HepG2 (cell line): ENCODE data around the gene HACD1. TPM values are rescaled to one million over a fixed set of nuclear protein-coding genes. Genes with fewer than 3 reads are reported as not detected.
A peak's percentile ranks its signal among the peaks of the same experiment; 100 is the strongest.
"Not testable (repeated sequence)": the region's sequence is repeated elsewhere in the genome, so short reads cannot be mapped to it uniquely, and the experiment has no call there.

Source experiments
- ATAC-seq: fragments of 200-7000 bp; cut with Tn5 transposase; 3 replicates; pipeline ENCODE4 v1.9.1; 2020; ENCODE audit warnings: mild to moderate bottlenecking, moderate library complexity
- BruUV-seq: library from RNA; stranded (reverse); fragments of 400-500 nt; replicated peaks from 2 replicates; lab custom pipeline; 2021; lab: Mats Ljungman, UMichigan
- CTCF ChIA-PET: fragments of 300-600 bp; formaldehyde crosslinking; extraction: SDS; loops from one replicate; lab custom pipeline; 2021; ENCODE audit warnings: low total read pairs, inconsistent platforms, low intra/inter-chr PET ratio; lab: Yijun Ruan, JAX
- POLR2A ChIA-PET: fragments of 350-600 bp; sonication (Branson Sonifier 250); formaldehyde crosslinking; loops from one replicate; lab custom pipeline; 2020; ENCODE audit warnings: antibody characterized with exemption, inconsistent platforms; lab: Yijun Ruan, JAX
- DNase-seq: peaks from one replicate; pipeline ENCODE4 v3.0.0-alpha.2; 2015; ENCODE audit warnings: low spot score
- FAIRE-seq: peaks from 3 replicates; lab custom pipeline; 2011; peaks lifted over from hg19 to GRCh38; lab: Jason Lieb, UNC
- H2AFZ ChIP-seq: one replicate; pipeline ENCODE4 v1.6.1; 2011; ENCODE audit warnings: low read length, inconsistent platforms
- H3K27ac ChIP-seq: fragments of 300-600 bp; 3 replicates; pipeline ENCODE4 v1.8.0; 2011; ENCODE audit warnings: mixed run types, mild to moderate bottlenecking, mixed read lengths, low read length, inconsistent platforms; ENCODE audit not compliant: insufficient read depth; ENCODE audit errors: extremely low read length
- H3K27me3 ChIP-seq, 2 experiments: fragments of 200-600 bp in 1 of 2; 2 replicates in 1 of 2; 3 replicates in 1 of 2; pipeline versions ENCODE4 v1.6.0 to v1.8.0; 2011; ENCODE audit warnings: low read length in 2 of 2, mild to moderate bottlenecking in 2 of 2, moderate library complexity in 2 of 2, inconsistent platforms in 1 of 2; ENCODE audit not compliant: insufficient read depth in 2 of 2, control insufficient read depth in 1 of 2
- H3K36me3 ChIP-seq, 2 experiments: fragments of 200-600 bp in 1 of 2; replicated peaks in 1 of 2; 2 replicates in 1 of 2; 3 replicates in 1 of 2; pipeline versions ENCODE4 v1.5.1 to v1.8.0; 2011; ENCODE audit warnings: low read length in 2 of 2, inconsistent platforms in 1 of 2; ENCODE audit not compliant: insufficient read depth in 2 of 2, control insufficient read depth in 1 of 2
- H3K4me1 ChIP-seq: 2 replicates; pipeline ENCODE4 v1.5.1; 2012; ENCODE audit warnings: low read length, inconsistent platforms; ENCODE audit not compliant: insufficient read depth
- H3K4me2 ChIP-seq: 2 replicates; pipeline ENCODE4 v1.6.0; 2011; ENCODE audit warnings: low read depth, low read length, inconsistent platforms
- H3K4me3 ChIP-seq, 3 experiments: fragments of 200-600 bp in 1 of 3; sonication (generic), shearing (Covaris generic) in 1 of 3; replicated peaks in 1 of 3; 2 replicates each; pipeline ENCODE4 v1.5.1; 2011 to 2016; ENCODE audit warnings: low read length in 3 of 3, inconsistent platforms in 2 of 3, low read depth in 2 of 3, mild to moderate bottlenecking in 2 of 3, control low read depth in 1 of 3, mixed read lengths in 1 of 3; ENCODE audit not compliant: insufficient read depth in 1 of 3
- H3K79me2 ChIP-seq: one replicate; pipeline ENCODE4 v1.6.1; 2011; ENCODE audit warnings: low read length, inconsistent platforms; ENCODE audit not compliant: insufficient read depth
- H3K9ac ChIP-seq: 2 replicates; pipeline ENCODE4 v1.6.0; 2011; ENCODE audit warnings: mild to moderate bottlenecking, low read depth, low read length, inconsistent platforms; ENCODE audit not compliant: insufficient read depth
- H3K9me3 ChIP-seq: 2 replicates; pipeline ENCODE4 v1.5.1; 2012; ENCODE audit warnings: mild to moderate bottlenecking, low read length
- H4K20me1 ChIP-seq: 2 replicates; pipeline ENCODE4 v1.6.0; 2011; ENCODE audit warnings: inconsistent platforms, mild to moderate bottlenecking, low read length, moderate library complexity; ENCODE audit not compliant: insufficient read depth
- CEBPG ChIP-seq: IDR thresholded peaks from 2 replicates; pipeline ENCODE4 v1.6.1; 2016
- FOXP1 ChIP-seq, 2 experiments: fragments of 450-650 bp in 1 of 2; IDR thresholded peaks; 2 replicates each; pipeline ENCODE4 v1.6.1; 2017 to 2018; ENCODE audit warnings: antibody characterized with exemption in 1 of 2
- PHF21A ChIP-seq: sonication (generic); formaldehyde crosslinking; IDR thresholded peaks from 2 replicates; pipeline ENCODE4 v1.5.0; 2020; ENCODE audit warnings: mild to moderate bottlenecking, missing genetic modification reagents
- ZNF607 ChIP-seq: sonication (generic); formaldehyde crosslinking; IDR thresholded peaks from 2 replicates; pipeline ENCODE4 v1.5.1; 2020; ENCODE audit warnings: missing genetic modification reagents, mild to moderate bottlenecking, borderline replicate concordance
- ZNF678 ChIP-seq: sonication (generic); formaldehyde crosslinking; IDR thresholded peaks from 2 replicates; pipeline ENCODE4 v1.4.0; 2020; ENCODE audit warnings: mild to moderate bottlenecking, missing genetic modification reagents
- WGBS: methylation state at CpG from one replicate; pipeline ENCODE4 v1.1.6; 2017; ENCODE audit warnings: low lambda C conversion rate; 5-methylcytosine and 5-hydroxymethylcytosine counted together
- in situ Hi-C: cut with HindIII; loops from 2 replicates; pipeline ENCODE4 v1.10.0; 2017; ENCODE audit warnings: low pct_unique_long_range_greater_than_20kb; ENCODE audit not compliant: extremely low pct_ligation_motif_present
- intact Hi-C: fragments of 100-400 bp; cut with micrococcal nuclease; formaldehyde crosslinking; loops from one replicate; pipeline ENCODE4 v1.10.0; 2022; ENCODE audit not compliant: unreplicated experiment
- polyA plus RNA-seq, 8 experiments: library from polyadenylated mRNA; depleted of rRNA in 3 of 8; stranded (reverse) in 7 of 8; unstranded in 1 of 8; fragments of >200 nt; fragmentation: Illumina TruSeq in 4 of 8; extraction: Trizol in 4 of 8; gene quantifications; 2 replicates each; pipeline versions ENCODE4 v1.2.1 to v1.2.3, GENCODE V29; 2011 to 2016; ENCODE audit warnings: low read depth in 4 of 8, missing spikeins in 1 of 8, mixed read lengths in 1 of 8; ENCODE audit not compliant: insufficient read depth in 1 of 8
- total RNA-seq, 5 experiments: library from RNA; depleted of rRNA; stranded (reverse); fragments of >200 nt; fragmentation: Illumina TruSeq; extraction: Trizol; gene quantifications; 2 replicates each; pipeline ENCODE4 v1.2.3, GENCODE V29; 2016; ENCODE audit warnings: low read depth in 1 of 5
- TF ChIP-seq, protein P1 (sequence below): fragments of 450-650 bp; IDR thresholded peaks from 2 replicates; pipeline ENCODE4 v1.6.1; 2016
- TF ChIP-seq, protein P2 (sequence below): IDR thresholded peaks from 2 replicates; pipeline ENCODE4 v1.6.1; 2016; ENCODE audit warnings: missing genetic modification reagents, missing compliant biosample characterization
- TF ChIP-seq, protein P3 (sequence below): sonication (generic); formaldehyde crosslinking; IDR thresholded peaks from 2 replicates; pipeline ENCODE4 v1.4.0; 2020; ENCODE audit warnings: missing genetic modification reagents
- TF ChIP-seq, protein P4 (sequence below): sonication (generic); formaldehyde crosslinking; IDR thresholded peaks from 2 replicates; pipeline ENCODE4 v1.8.0; 2022; ENCODE audit warnings: mild to moderate bottlenecking, missing genetic modification reagents

Gene HACD1
- total and polyA plus RNA-seq, 2 of the 13 experiments (the other 11 are each of a cell fraction or from before 2014, with no cell fraction given) = 43.4 to 47.6 TPM

DNA sequence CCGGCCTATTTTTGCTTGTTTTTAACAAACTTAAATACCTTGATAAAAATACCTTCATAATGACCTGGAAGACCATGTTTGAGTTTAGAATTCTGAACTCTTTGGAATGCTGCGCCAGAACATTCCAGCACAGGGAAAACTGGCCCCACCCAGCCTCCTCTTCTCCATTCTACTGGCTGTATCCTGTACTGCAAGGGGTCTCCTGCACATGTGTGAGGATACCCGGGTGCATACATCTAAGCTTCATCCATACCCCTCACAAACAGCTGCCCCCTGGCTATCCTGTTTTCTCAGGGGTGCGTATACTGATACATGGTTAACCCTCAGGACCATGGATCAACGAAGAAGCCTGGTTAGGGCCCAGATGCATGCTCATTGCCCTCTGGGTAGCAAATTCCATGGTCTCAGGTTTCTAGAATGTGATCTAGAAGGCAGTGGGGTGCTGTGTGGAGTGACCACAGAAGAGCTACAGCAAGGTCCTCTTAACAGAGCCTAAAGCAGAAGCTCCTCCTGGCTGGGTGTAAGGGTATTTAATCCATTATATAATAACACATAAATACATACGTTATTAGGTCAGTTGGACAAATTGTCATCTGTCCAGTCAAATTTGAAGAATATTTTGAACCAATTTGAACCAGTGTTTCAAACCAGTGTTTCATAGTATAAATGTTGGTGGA, 26.1 kb downstream of the HACD1 start:
- peaks cover 0 to 1% of the 10 kb centered on the region in 2 experiments; a peak in 2 of 5 replicates for H3K36me3 ChIP-seq
- no peak overlapping the region for H2AFZ ChIP-seq
- intact Hi-C loops (no loop called here), in situ Hi-C loops (no loop called here)
- no peaks in the 10 kb centered on the region for H3K4me1 ChIP-seq
- H3K9me3 ChIP-seq = no peaks in the 10 kb centered on the region; the same call in 1 of the 2 replicates
- POLR2A ChIA-PET = no interaction called here
- H3K27me3 ChIP-seq = no peaks in the 10 kb centered on the region
- BruUV-seq = no TSS peak
- no peaks in the 10 kb centered on the region for H3K79me2 ChIP-seq
- WGBS = 82% methylated on average over 6 of the region's 6 CpGs
- TF ChIP-seq, protein P1, sequence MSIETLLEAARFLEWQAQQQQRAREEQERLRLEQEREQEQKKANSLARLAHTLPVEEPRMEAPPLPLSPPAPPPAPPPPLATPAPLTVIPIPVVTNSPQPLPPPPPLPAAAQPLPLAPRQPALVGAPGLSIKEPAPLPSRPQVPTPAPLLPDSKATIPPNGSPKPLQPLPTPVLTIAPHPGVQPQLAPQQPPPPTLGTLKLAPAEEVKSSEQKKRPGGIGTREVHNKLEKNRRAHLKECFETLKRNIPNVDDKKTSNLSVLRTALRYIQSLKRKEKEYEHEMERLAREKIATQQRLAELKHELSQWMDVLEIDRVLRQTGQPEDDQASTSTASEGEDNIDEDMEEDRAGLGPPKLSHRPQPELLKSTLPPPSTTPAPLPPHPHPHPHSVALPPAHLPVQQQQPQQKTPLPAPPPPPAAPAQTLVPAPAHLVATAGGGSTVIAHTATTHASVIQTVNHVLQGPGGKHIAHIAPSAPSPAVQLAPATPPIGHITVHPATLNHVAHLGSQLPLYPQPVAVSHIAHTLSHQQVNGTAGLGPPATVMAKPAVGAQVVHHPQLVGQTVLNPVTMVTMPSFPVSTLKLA = no peak
- TF ChIP-seq ZNF678 (CRISPR knock-in tag) (no peak), CEBPG (no peak), ZNF607 (no peak), PHF21A (CRISPR knock-in tag) (no peak), FOXP1 (IDR thresholded peaks at IDR 0.05) (no peak), FOXP1 (CRISPR knock-in tag; IDR thresholded peaks at IDR 0.05) (no peak)
- TF ChIP-seq, protein P2, sequence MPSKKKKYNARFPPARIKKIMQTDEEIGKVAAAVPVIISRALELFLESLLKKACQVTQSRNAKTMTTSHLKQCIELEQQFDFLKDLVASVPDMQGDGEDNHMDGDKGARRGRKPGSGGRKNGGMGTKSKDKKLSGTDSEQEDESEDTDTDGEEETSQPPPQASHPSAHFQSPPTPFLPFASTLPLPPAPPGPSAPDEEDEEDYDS (CRISPR knock-in tag) = no peak
- TF ChIP-seq, protein P3, sequence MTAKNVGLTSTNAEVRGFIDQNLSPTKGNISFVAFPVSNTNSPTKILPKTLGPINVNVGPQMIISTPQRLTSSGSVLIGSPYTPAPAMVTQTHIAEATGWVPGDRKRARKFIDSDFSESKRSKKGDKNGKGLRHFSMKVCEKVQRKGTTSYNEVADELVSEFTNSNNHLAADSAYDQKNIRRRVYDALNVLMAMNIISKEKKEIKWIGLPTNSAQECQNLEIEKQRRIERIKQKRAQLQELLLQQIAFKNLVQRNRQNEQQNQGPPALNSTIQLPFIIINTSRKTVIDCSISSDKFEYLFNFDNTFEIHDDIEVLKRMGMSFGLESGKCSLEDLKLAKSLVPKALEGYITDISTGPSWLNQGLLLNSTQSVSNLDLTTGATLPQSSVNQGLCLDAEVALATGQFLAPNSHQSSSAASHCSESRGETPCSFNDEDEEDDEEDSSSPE = no peak
- TF ChIP-seq, protein P4, sequence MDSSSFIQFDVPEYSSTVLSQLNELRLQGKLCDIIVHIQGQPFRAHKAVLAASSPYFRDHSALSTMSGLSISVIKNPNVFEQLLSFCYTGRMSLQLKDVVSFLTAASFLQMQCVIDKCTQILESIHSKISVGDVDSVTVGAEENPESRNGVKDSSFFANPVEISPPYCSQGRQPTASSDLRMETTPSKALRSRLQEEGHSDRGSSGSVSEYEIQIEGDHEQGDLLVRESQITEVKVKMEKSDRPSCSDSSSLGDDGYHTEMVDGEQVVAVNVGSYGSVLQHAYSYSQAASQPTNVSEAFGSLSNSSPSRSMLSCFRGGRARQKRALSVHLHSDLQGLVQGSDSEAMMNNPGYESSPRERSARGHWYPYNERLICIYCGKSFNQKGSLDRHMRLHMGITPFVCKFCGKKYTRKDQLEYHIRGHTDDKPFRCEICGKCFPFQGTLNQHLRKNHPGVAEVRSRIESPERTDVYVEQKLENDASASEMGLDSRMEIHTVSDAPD (CRISPR knock-in tag) = no peak
- CTCF ChIA-PET = no interaction called here
- H3K4me2 ChIP-seq = no peak overlapping the region
- H3K9ac ChIP-seq = no peak overlapping the region
- no peak overlapping the region for H3K4me3 ChIP-seq
- H4K20me1 ChIP-seq = no peaks in the 10 kb centered on the region
- peak; percentile 34; the same call in 1 of the 3 replicates for ATAC-seq
- no peak overlapping the region for H3K27ac ChIP-seq
- DNase-seq = no peak
- no peak for FAIRE-seq

DNA sequence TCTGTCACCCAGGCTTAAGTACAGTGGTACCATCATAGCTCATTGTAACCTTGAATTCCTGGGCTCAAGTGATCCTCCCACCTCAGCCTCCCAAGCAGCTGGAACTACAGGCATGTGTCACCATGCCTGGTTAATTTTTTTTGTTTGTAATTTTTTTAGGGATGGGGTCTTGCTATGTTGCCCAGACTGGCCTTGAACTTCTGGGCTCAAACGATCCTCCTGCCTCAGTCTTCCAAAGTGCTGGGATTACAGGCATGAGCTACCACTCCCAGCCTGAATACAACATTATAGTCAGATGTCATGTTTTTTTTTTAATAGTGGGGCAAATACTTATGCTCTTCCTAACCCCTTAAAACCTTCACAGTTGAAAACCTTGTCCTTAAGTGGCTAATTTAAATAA, 27.9 kb downstream of the HACD1 start:
- intact Hi-C loops, CTCF ChIA-PET, FAIRE-seq, POLR2A ChIA-PET, H3K9me3 ChIP-seq, ATAC-seq, H4K20me1 ChIP-seq, DNase-seq, H2AFZ ChIP-seq, BruUV-seq, H3K4me1 ChIP-seq, H3K9ac ChIP-seq, H3K79me2 ChIP-seq, H3K27me3 ChIP-seq, in situ Hi-C loops, H3K36me3 ChIP-seq, H3K4me3 ChIP-seq, H3K27ac ChIP-seq, H3K4me2 ChIP-seq: not testable (repeated sequence)
- 80% methylated on average over 1 of the region's 1 CpG for WGBS
